D721Med (cell line): ENCODE data around the gene TEC.

Source experiments
- DNase-seq: peaks from one replicate; pipeline ENCODE4 v3.0.0; 2011; ENCODE audit warnings: low spot score; ENCODE audit not compliant: insufficient read length
- FAIRE-seq: peaks from 2 replicates; lab custom pipeline; 2011; peaks lifted over from hg19 to GRCh38; lab: Jason Lieb, UNC
- TF ChIP-seq, protein P1 (sequence below): IDR thresholded peaks from 2 replicates; pipeline ENCODE4 v1.5.1; 2012; ENCODE audit warnings: mild to moderate bottlenecking, control low read depth; ENCODE audit not compliant: insufficient read depth; ENCODE audit errors: missing control alignments

Gene TEC

DNA sequence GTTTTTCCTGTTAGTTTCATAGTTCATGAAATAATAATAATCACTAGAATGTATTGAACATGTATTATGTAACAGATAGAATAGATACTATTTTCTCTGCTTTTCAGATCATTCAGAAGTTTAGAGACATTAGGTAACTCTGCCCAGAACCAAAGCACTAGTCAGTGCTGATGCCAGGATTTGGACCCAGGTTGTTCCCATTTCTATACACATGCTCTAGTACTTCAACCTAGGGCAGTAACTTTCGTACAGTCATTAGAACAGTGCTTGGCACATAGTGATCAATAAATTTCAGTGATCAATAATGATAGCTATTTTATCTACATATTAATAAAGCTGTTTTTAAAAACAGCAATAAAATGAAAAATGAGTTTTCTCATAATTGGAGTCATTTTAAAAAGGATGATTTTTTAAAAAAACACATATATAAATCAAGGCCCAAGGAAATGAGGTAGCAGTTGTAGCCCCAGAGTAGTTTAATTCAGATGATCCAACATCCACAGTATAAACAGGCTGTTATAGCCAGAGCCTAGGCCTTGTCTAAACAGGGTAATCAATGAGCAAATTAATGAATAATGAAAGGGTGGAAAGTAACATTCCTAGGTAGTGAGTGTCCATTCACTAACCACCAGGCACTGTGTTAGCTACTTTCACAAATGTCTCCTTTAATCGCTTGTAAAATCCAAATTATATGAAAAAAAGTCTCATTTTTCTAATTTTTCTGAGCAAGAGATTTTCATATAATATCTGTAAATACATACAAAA is 161.1 kb downstream of the TEC start:
- DNase-seq (no peak), FAIRE-seq (no peak)

DNA sequence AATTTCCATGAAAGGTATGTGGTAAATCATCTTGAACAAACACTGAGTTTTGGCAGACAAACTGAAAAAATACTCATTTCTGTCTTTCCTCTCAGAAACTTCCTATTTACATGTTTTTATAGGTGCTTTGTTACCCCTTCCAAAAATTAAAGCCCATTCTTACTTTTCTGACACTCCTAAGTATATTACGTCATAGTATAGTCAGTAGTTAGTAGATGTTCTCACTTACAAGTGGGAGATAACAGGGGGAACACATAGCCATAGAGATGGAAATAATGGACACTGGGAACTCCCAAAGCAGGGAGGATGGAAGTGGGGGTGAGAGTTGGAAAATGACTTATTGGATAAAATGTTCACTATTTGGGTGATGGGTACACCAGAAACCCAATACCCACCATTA is 164.4 kb downstream of the TEC start:
- FAIRE-seq (no peak), DNase-seq (no peak)
- TF ChIP-seq, protein P1, sequence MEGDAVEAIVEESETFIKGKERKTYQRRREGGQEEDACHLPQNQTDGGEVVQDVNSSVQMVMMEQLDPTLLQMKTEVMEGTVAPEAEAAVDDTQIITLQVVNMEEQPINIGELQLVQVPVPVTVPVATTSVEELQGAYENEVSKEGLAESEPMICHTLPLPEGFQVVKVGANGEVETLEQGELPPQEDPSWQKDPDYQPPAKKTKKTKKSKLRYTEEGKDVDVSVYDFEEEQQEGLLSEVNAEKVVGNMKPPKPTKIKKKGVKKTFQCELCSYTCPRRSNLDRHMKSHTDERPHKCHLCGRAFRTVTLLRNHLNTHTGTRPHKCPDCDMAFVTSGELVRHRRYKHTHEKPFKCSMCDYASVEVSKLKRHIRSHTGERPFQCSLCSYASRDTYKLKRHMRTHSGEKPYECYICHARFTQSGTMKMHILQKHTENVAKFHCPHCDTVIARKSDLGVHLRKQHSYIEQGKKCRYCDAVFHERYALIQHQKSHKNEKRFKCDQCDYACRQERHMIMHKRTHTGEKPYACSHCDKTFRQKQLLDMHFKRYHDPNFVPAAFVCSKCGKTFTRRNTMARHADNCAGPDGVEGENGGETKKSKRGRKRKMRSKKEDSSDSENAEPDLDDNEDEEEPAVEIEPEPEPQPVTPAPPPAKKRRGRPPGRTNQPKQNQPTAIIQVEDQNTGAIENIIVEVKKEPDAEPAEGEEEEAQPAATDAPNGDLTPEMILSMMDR: no peak

More for the DNA sequence above, 161.1 kb downstream of the TEC start:
- TF ChIP-seq, protein P1: no peak

DNA sequence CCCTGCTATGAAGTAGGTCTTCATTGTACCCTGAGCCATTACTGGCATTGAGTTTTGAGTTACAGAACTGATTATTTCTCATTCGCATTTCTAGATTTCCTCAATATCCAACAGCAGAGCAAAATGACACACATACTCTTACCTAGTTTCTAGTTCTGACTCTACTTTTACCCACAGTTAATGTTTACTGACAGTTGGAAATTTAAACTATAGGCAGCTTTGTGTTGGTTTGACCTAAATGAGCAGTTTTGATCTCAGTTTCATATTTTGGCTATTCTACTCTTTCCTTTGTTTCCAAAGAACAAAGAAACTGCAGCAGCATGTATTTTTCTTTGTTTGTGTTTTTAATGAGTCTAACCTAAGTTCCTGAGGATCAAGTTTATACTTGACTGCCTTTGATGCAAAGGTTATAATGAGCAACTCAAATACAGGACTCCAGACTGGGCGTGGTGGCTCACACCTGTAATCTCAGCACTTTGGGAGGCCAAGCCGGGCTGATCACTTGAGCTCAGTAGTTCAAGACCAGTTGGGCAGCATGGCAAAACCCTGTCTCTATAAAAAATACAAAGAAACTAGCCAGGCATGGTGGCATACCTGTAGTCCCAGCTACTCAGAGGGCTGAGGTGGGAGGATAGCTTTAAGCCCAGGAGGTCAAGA is 166.0 kb downstream of the TEC start:
- no peak for DNase-seq
- TF ChIP-seq, protein P1: no peak
- FAIRE-seq: peak; percentile 29

DNA sequence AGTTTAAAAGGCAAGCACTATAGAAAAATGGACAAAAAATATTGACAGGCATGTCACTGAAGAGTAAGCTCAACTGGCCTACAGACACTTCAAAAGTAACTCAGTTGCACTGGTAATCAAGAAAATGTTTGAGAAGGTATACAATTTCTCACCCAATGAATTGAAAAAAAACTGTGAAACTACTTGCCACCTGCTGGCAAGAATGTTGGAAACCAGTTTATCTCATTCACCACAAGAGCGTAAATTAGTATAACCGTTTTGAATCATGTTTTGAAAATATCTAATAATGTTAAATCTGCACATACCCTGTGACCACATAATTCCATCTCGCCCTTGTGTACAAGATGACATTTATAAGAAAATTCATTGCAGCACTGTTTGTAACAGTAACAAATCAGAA is 167.3 kb downstream of the TEC start:
- DNase-seq (no peak), FAIRE-seq (no peak)
- TF ChIP-seq, protein P1: no peak

DNA sequence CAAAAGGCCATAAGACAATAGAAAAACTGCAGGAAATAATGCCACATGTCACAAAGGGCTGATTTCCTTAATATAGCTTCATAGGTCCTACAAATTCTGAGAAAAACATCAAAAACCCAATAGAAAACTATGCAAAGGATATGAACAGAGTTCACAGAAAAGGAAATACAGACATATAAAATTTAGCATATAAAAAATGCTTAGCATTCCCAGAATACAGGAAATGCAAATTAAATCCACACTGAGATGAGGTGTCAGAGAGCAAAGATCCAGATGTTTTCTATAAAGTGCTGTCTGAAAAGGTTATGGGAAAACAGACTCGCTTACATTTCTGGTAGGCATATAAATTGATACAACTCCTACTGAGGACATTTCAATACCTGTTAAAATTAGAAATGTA is 169.4 kb downstream of the TEC start:
- FAIRE-seq: no peak
- no peak for DNase-seq
- TF ChIP-seq, protein P1: no peak

DNA sequence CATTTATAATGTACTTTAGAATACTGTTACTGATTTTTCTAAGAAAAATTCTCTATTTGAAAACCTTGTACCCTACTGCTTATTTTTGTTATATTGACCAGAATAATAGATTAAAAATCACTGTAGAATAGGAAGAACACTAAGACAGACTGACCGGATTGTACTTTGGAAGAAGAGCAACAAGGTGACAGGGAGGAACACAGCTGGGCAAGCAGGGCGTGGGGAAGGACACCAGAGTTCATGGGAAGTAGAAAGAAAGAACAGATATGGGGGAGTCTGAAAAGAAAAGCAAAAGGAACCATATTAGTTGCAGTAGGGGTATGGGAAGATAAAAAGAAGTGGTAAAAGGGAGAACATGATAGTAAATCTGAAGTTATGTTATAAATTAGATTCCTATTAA is 174.2 kb downstream of the TEC start:
- FAIRE-seq (no peak), DNase-seq (no peak)
- TF ChIP-seq, protein P1: no peak

DNA sequence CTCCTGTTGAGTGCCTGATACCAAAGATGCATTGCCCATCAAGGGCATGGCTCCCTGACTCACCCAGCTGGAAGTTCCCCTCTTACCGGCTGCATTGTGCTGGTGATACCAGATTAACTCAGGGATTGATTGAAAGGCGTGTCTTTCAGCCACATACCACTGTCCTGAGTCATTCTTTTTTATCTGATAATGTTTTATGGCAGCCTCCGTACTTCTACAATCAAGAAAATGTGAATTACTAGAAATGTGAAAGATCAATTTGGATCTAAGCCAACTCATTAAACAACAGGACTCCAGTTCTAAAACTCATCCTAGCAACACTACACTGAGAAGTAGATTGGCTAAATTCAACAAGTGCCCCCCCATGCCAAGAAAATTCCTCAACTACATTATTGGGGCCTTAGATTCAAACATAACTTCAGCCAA is 175.6 kb downstream of the TEC start:
- DNase-seq: no peak
- no peak for FAIRE-seq
- TF ChIP-seq, protein P1: no peak
